GM23338 (cell line): ENCODE measurements around the gene CACNA1S. TPM values are rescaled to one million over a fixed set of nuclear protein-coding genes. Genes with fewer than 3 reads are reported as not detected.

Experiments used
- ATAC-seq: fragments of 200-7000 bp; cut with Tn5 transposase; 3 replicates; pipeline ENCODE4 v1.9.1; 2020
- DNase-seq: peaks from one replicate; pipeline ENCODE4 v3.0.0-alpha.2; 2015; ENCODE audit warnings: low spot score
- H2AFZ ChIP-seq: fragments of 200-600 bp; sonication (generic); 2 replicates; pipeline ENCODE4 v1.8.0; 2016; ENCODE audit warnings: antibody characterized with exemption, mild to moderate bottlenecking, moderate library complexity
- H3F3A ChIP-seq: fragments of 200-600 bp; sonication (generic); replicated peaks from 2 replicates; pipeline ENCODE4 v1.8.0; 2017; ENCODE audit warnings: antibody characterized with exemption, mixed run types, low read depth
- H3K27ac ChIP-seq: fragments of 200-600 bp; sonication (generic); 2 replicates; pipeline ENCODE4 v1.6.1; 2016; ENCODE audit warnings: low read depth
- H3K27me3 ChIP-seq: fragments of 200-600 bp; sonication (generic); 2 replicates; pipeline ENCODE4 v1.8.0; 2016; ENCODE audit warnings: mild to moderate bottlenecking, mixed run types, moderate library complexity; ENCODE audit not compliant: insufficient read depth
- H3K36me3 ChIP-seq: fragments of 200-600 bp; sonication (generic); 2 replicates; pipeline ENCODE4 v1.8.0; 2016; ENCODE audit warnings: mild to moderate bottlenecking; ENCODE audit not compliant: insufficient read depth
- H3K4me1 ChIP-seq: fragments of 200-600 bp; sonication (generic); 2 replicates; pipeline ENCODE4 v1.8.0; 2016; ENCODE audit warnings: mild to moderate bottlenecking, moderate library complexity; ENCODE audit not compliant: insufficient read depth
- H3K4me2 ChIP-seq: fragments of 200-600 bp; sonication (generic); 2 replicates; pipeline ENCODE4 v1.7.1; 2017; ENCODE audit warnings: mixed run types
- H3K4me3 ChIP-seq: fragments of 200-600 bp; sonication (generic); 2 replicates; pipeline ENCODE4 v1.6.1; 2016; ENCODE audit warnings: mixed run types
- H3K79me2 ChIP-seq: fragments of 200-600 bp; sonication (generic); replicated peaks from 2 replicates; pipeline ENCODE4 v1.8.0; 2017; ENCODE audit warnings: mild to moderate bottlenecking; ENCODE audit not compliant: insufficient read depth
- H3K9me2 ChIP-seq: fragments of 200-600 bp; sonication (generic); 2 replicates; pipeline ENCODE4 v1.8.0; 2017; ENCODE audit not compliant: insufficient read depth
- H4K20me1 ChIP-seq: fragments of 200-600 bp; sonication (generic); replicated peaks from 2 replicates; pipeline ENCODE4 v1.8.0; 2017; ENCODE audit warnings: mild to moderate bottlenecking; ENCODE audit not compliant: insufficient read depth
- H3K27ac Mint-ChIP-seq: 2 replicates; pipeline ENCODE4 v1.8.0; 2020; ENCODE audit warnings: inconsistent platforms, mild to moderate bottlenecking, moderate library complexity, mixed read lengths
- H3K27me3 Mint-ChIP-seq: 3 replicates; pipeline ENCODE4 v1.8.0; 2022; ENCODE audit warnings: low read depth, mild to moderate bottlenecking, moderate library complexity, mixed read lengths, inconsistent platforms; ENCODE audit not compliant: insufficient read depth, poor library complexity
- H3K36me3 Mint-ChIP-seq: 3 replicates; pipeline ENCODE4 v1.8.0; 2021; ENCODE audit warnings: low read depth, mild to moderate bottlenecking, inconsistent platforms, moderate library complexity, mixed read lengths
- H3K4me1 Mint-ChIP-seq: 3 replicates; pipeline ENCODE4 v1.8.0; 2020; ENCODE audit warnings: mild to moderate bottlenecking, inconsistent platforms, mixed read lengths
- H3K4me3 Mint-ChIP-seq: 3 replicates; pipeline ENCODE4 v1.8.0; 2021; ENCODE audit warnings: moderate library complexity, mild to moderate bottlenecking, inconsistent platforms, mixed read lengths
- H3K9me3 Mint-ChIP-seq: 3 replicates; pipeline ENCODE4 v1.8.0; 2020; ENCODE audit warnings: moderate library complexity, mild to moderate bottlenecking, inconsistent platforms, mixed read lengths
- CREB1 ChIP-seq: fragments of 250-450 bp; sonication (Bioruptor Pico); IDR thresholded peaks from 2 replicates; pipeline ENCODE4 v1.5.0; 2020; ENCODE audit warnings: low read depth, mild to moderate bottlenecking, moderate library complexity
- EZH2 ChIP-seq: fragments of 200-600 bp; sonication (generic); IDR thresholded peaks from one replicate; pipeline ENCODE4 v1.8.0; 2017; ENCODE audit warnings: antibody characterized with exemption, mild to moderate bottlenecking, low read depth; ENCODE audit not compliant: unreplicated experiment
- EZH2phosphoT487 ChIP-seq: fragments of 200-600 bp; sonication (generic); IDR thresholded peaks from one replicate; pipeline ENCODE4 v1.8.1; 2018; ENCODE audit warnings: antibody characterized with exemption; ENCODE audit not compliant: unreplicated experiment
- JUNB ChIP-seq: IDR thresholded peaks from one replicate; pipeline ENCODE4 v1.6.1; 2016; ENCODE audit warnings: antibody characterized with exemption; ENCODE audit not compliant: unreplicated experiment
- NANOG ChIP-seq: IDR thresholded peaks from 2 replicates; pipeline ENCODE4 v1.6.1; 2016; ENCODE audit warnings: antibody characterized with exemption, borderline replicate concordance
- POLR2AphosphoS5 ChIP-seq: IDR thresholded peaks from 2 replicates; pipeline ENCODE4 v1.6.1; 2016; ENCODE audit warnings: antibody characterized with exemption, low read depth
- ZNF114 ChIP-seq: fragments of 250-450 bp; sonication (Bioruptor Pico); IDR thresholded peaks from 2 replicates; pipeline ENCODE4 v1.5.0; 2020; ENCODE audit warnings: mild to moderate bottlenecking, moderate library complexity
- ZNF331 ChIP-seq: fragments of 250-450 bp; sonication (Bioruptor Pico); IDR thresholded peaks from 2 replicates; pipeline ENCODE4 v1.5.0; 2020; ENCODE audit warnings: low read depth, mild to moderate bottlenecking, moderate library complexity
- polyA plus RNA-seq: library from polyadenylated mRNA; unstranded; fragments of >200 nt; fragmentation: Nextera tagmentation; extraction: Ambion mirVana; gene quantifications from 2 replicates; pipeline ENCODE4 v1.2.1, GENCODE V29; 2016
- total RNA-seq: library from RNA; depleted of rRNA; stranded (reverse); fragments of >200 nt; shearing (Covaris generic); gene quantifications from 2 replicates; pipeline ENCODE4 v1.2.3, GENCODE V29; 2014
- TF ChIP-seq, protein P1 (sequence below): fragments of 250-450 bp; sonication (Bioruptor Pico); IDR thresholded peaks from 2 replicates; pipeline ENCODE4 v1.5.0; 2020; ENCODE audit warnings: mild to moderate bottlenecking, moderate library complexity
- TF ChIP-seq, protein P2 (sequence below), 2 experiments: fragments of 200-600 bp in 1 of 2; sonication (generic) in 1 of 2; conservative IDR thresholded peaks; 2 replicates each; pipeline versions ENCODE4 v1.5.1 to v1.6.1; 2016 to 2017; ENCODE audit warnings: antibody characterized with exemption in 2 of 2, low read depth in 2 of 2, mild to moderate bottlenecking in 2 of 2, moderate library complexity in 1 of 2
- TF ChIP-seq, protein P3 (sequence below): IDR thresholded peaks from 2 replicates; pipeline ENCODE4 v1.6.1; 2016; ENCODE audit warnings: antibody characterized with exemption
- TF ChIP-seq, protein P4 (sequence below): IDR thresholded peaks from one replicate; pipeline ENCODE4 v1.6.1; 2018; ENCODE audit warnings: antibody characterized with exemption; ENCODE audit not compliant: unreplicated experiment

The CACNA1S gene
- total and polyA plus RNA-seq, 2 experiments from 2014 or later = 0.03 TPM; not detected in 1

DNA sequence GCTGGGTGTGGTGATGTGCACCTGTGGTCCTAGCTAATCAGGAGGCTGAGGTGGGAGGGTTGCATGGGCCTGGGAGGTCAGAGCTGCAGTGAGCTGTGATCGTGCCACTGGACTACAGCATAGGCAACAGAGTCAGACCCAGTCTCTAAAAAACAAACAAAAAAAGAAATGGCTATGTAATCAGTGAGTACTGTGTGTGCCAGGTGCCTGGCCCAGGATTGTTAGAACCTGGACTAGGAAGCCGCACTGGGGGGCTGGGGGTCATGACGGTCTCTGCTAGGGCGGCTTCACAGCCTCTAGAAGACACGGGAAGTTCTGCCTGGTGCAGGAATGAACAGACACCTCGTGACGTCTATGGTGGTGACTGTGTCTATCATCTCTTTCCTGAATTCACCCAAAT lies 33.6 kb upstream of the CACNA1S start (continued):
- TF ChIP-seq, protein P1, sequence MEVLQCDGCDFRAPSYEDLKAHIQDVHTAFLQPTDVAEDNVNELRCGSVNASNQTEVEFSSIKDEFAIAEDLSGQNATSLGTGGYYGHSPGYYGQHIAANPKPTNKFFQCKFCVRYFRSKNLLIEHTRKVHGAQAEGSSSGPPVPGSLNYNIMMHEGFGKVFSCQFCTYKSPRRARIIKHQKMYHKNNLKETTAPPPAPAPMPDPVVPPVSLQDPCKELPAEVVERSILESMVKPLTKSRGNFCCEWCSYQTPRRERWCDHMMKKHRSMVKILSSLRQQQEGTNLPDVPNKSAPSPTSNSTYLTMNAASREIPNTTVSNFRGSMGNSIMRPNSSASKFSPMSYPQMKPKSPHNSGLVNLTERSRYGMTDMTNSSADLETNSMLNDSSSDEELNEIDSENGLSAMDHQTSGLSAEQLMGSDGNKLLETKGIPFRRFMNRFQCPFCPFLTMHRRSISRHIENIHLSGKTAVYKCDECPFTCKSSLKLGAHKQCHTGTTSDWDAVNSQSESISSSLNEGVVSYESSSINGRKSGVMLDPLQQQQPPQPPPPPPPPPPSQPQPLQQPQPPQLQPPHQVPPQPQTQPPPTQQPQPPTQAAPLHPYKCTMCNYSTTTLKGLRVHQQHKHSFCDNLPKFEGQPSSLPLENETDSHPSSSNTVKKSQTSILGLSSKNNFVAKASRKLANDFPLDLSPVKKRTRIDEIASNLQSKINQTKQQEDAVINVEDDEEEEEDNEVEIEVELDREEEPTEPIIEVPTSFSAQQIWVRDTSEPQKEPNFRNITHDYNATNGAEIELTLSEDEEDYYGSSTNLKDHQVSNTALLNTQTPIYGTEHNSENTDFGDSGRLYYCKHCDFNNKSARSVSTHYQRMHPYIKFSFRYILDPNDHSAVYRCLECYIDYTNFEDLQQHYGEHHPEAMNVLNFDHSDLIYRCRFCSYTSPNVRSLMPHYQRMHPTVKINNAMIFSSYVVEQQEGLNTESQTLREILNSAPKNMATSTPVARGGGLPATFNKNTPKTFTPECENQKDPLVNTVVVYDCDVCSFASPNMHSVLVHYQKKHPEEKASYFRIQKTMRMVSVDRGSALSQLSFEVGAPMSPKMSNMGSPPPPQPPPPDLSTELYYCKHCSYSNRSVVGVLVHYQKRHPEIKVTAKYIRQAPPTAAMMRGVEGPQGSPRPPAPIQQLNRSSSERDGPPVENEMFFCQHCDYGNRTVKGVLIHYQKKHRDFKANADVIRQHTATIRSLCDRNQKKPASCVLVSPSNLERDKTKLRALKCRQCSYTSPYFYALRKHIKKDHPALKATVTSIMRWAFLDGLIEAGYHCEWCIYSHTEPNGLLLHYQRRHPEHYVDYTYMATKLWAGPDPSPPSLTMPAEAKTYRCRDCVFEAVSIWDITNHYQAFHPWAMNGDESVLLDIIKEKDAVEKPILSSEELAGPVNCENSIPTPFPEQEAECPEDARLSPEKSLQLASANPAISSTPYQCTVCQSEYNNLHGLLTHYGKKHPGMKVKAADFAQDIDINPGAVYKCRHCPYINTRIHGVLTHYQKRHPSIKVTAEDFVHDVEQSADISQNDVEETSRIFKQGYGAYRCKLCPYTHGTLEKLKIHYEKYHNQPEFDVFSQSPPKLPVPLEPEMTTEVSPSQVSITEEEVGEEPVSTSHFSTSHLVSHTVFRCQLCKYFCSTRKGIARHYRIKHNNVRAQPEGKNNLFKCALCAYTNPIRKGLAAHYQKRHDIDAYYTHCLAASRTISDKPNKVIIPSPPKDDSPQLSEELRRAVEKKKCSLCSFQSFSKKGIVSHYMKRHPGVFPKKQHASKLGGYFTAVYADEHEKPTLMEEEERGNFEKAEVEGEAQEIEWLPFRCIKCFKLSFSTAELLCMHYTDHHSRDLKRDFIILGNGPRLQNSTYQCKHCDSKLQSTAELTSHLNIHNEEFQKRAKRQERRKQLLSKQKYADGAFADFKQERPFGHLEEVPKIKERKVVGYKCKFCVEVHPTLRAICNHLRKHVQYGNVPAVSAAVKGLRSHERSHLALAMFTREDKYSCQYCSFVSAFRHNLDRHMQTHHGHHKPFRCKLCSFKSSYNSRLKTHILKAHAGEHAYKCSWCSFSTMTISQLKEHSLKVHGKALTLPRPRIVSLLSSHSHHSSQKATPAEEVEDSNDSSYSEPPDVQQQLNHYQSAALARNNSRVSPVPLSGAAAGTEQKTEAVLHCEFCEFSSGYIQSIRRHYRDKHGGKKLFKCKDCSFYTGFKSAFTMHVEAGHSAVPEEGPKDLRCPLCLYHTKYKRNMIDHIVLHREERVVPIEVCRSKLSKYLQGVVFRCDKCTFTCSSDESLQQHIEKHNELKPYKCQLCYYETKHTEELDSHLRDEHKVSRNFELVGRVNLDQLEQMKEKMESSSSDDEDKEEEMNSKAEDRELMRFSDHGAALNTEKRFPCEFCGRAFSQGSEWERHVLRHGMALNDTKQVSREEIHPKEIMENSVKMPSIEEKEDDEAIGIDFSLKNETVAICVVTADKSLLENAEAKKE = no peak
- TF ChIP-seq JUNB = no peak
- no peak for TF ChIP-seq CREB1 (CRISPR knock-in tag)
- TF ChIP-seq, protein P2, sequence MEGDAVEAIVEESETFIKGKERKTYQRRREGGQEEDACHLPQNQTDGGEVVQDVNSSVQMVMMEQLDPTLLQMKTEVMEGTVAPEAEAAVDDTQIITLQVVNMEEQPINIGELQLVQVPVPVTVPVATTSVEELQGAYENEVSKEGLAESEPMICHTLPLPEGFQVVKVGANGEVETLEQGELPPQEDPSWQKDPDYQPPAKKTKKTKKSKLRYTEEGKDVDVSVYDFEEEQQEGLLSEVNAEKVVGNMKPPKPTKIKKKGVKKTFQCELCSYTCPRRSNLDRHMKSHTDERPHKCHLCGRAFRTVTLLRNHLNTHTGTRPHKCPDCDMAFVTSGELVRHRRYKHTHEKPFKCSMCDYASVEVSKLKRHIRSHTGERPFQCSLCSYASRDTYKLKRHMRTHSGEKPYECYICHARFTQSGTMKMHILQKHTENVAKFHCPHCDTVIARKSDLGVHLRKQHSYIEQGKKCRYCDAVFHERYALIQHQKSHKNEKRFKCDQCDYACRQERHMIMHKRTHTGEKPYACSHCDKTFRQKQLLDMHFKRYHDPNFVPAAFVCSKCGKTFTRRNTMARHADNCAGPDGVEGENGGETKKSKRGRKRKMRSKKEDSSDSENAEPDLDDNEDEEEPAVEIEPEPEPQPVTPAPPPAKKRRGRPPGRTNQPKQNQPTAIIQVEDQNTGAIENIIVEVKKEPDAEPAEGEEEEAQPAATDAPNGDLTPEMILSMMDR (conservative IDR thresholded peaks at IDR 0.05; ENCODE audit: low read depth in 2 of 2) = no peak
- TF ChIP-seq POLR2AphosphoS5 = no peak

DNA sequence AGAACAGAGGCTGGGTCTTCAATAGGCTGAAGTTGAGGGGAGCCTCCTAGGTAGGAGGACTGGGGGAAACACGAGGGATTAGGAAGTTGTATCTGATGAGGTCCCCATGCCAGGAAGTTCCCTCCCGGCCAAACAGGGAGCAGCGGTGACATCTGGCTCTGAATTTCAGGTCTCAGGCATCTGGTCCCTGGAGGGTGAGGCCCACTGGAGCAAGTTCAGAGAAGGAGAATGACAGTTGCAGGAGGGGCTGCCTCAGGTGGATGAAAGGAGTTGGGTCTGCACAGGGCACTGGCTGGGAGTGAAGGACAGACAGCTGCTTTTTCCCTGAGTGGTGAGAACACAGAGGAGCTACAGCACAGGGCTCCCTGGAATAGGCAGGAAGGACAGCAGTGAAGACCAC lies 32.9 kb upstream of the CACNA1S start:
- no peaks in the 10 kb centered on the region for H3K27me3 ChIP-seq
- no peaks in the 10 kb centered on the region for H3K9me2 ChIP-seq
- no peaks in the 10 kb centered on the region for H3K79me2 ChIP-seq
- H3K27ac ChIP-seq = no peak overlapping the region
- no peak overlapping the region for H3K27ac Mint-ChIP-seq
- peaks cover 95% of the 10 kb centered on the region for H3K36me3 Mint-ChIP-seq
- H3K4me1 Mint-ChIP-seq = no peaks in the 10 kb centered on the region
- H3K4me2 ChIP-seq = no peak overlapping the region
- H3K9me3 Mint-ChIP-seq = no peaks in the 10 kb centered on the region
- H3K4me1 ChIP-seq = no peaks in the 10 kb centered on the region
- TF ChIP-seq EZH2 (no peak), ZNF331 (no peak), JUNB (no peak), NANOG (no peak), ZNF114 (no peak), EZH2phosphoT487 (no peak)
- TF ChIP-seq, protein P3, sequence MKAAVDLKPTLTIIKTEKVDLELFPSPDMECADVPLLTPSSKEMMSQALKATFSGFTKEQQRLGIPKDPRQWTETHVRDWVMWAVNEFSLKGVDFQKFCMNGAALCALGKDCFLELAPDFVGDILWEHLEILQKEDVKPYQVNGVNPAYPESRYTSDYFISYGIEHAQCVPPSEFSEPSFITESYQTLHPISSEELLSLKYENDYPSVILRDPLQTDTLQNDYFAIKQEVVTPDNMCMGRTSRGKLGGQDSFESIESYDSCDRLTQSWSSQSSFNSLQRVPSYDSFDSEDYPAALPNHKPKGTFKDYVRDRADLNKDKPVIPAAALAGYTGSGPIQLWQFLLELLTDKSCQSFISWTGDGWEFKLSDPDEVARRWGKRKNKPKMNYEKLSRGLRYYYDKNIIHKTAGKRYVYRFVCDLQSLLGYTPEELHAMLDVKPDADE = no peak
- TF ChIP-seq, protein P4, sequence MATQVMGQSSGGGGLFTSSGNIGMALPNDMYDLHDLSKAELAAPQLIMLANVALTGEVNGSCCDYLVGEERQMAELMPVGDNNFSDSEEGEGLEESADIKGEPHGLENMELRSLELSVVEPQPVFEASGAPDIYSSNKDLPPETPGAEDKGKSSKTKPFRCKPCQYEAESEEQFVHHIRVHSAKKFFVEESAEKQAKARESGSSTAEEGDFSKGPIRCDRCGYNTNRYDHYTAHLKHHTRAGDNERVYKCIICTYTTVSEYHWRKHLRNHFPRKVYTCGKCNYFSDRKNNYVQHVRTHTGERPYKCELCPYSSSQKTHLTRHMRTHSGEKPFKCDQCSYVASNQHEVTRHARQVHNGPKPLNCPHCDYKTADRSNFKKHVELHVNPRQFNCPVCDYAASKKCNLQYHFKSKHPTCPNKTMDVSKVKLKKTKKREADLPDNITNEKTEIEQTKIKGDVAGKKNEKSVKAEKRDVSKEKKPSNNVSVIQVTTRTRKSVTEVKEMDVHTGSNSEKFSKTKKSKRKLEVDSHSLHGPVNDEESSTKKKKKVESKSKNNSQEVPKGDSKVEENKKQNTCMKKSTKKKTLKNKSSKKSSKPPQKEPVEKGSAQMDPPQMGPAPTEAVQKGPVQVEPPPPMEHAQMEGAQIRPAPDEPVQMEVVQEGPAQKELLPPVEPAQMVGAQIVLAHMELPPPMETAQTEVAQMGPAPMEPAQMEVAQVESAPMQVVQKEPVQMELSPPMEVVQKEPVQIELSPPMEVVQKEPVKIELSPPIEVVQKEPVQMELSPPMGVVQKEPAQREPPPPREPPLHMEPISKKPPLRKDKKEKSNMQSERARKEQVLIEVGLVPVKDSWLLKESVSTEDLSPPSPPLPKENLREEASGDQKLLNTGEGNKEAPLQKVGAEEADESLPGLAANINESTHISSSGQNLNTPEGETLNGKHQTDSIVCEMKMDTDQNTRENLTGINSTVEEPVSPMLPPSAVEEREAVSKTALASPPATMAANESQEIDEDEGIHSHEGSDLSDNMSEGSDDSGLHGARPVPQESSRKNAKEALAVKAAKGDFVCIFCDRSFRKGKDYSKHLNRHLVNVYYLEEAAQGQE = no peak
- ATAC-seq (no peak), DNase-seq (no peak)
- H2AFZ ChIP-seq = no peak overlapping the region
- H4K20me1 ChIP-seq = peaks cover 12% of the 10 kb centered on the region; the same call in 1 of the 2 replicates
- H3K27me3 Mint-ChIP-seq = peaks cover 3% of the 10 kb centered on the region
- no peak overlapping the region for H3K4me3 Mint-ChIP-seq
- H3K36me3 ChIP-seq = peaks cover 34% of the 10 kb centered on the region
- H3K4me3 ChIP-seq = no peak overlapping the region
- no peaks in the 10 kb centered on the region for H3F3A ChIP-seq
